ENCODE data around the gene ADPGK.

DNA sequence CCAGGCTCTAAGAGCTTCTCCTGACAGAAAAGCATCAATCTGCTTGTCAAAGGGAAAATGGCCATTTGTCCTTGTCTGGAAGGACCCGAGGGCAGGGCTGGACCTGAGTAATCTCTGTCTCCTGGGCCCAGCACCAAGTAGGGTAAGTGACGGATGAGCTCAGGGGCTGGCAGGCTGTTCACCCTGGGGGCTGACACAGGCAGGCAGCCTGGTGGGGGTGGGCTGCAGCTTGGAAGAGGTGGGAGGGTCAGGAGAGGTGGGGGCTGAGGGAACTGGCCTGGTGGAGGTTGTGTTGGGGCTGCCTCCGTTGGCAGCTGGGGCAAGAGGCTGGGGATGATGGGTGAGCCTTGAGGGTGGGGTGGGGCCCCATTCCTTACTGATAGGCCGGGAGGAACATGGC, 42.3 kb upstream of the ADPGK start:
- no peak for TF ChIP-seq CTCF (IDR thresholded peaks at IDR 0.05)
- TF ChIP-seq POLR2A (IDR thresholded peaks at IDR 0.05) = no peak

Measured in heart left ventricle (tissue), 13 donors.